Endothelial cell of umbilical vein (primary cell): ENCODE data around the gene LPCAT3. TPM values are rescaled to one million over a fixed set of nuclear protein-coding genes. Genes with fewer than 3 reads are reported as not detected.

Source experiments
- BruUV-seq: library from RNA; stranded (reverse); fragments of 400-500 nt; replicated peaks from 2 replicates; lab custom pipeline; 2021; lab: Mats Ljungman, UMichigan
- CTCF ChIA-PET: fragments of 300-600, 350-600 bp; sonication (Branson Sonifier 250); formaldehyde crosslinking; loops from one replicate; lab custom pipeline; 2021; ENCODE audit warnings: antibody characterized with exemption, inconsistent platforms; lab: Charles Lee
- POLR2A ChIA-PET: fragments of 300-600, 350-600 bp; sonication (Branson Sonifier 250); formaldehyde crosslinking; loops from one replicate; lab custom pipeline; 2021; ENCODE audit warnings: antibody characterized with exemption, inconsistent platforms; lab: Charles Lee
- DNase-seq: peaks from one replicate; pipeline ENCODE4 v3.0.0-alpha.2; 2011; ENCODE audit warnings: low read depth, low spot score
- FAIRE-seq: peaks from 2 replicates; lab custom pipeline; 2011; peaks lifted over from hg19 to GRCh38; lab: Jason Lieb, UNC
- H2AFZ ChIP-seq: 2 replicates; pipeline ENCODE4 v1.6.0; 2012; ENCODE audit warnings: low read depth, low read length, control low read depth, inconsistent platforms
- H3K27ac ChIP-seq: 2 replicates; pipeline ENCODE4 v1.5.1; 2011; ENCODE audit warnings: low read depth, mild to moderate bottlenecking, control low read depth, low read length, moderate library complexity; ENCODE audit not compliant: insufficient read depth
- H3K27me3 ChIP-seq, 2 experiments: 2 replicates each; pipeline versions ENCODE4 v1.6.0 to v1.6.1; 2011; ENCODE audit warnings: low read length in 2 of 2, mixed read lengths in 1 of 2; ENCODE audit not compliant: control insufficient read depth in 2 of 2, insufficient read depth in 2 of 2
- H3K36me3 ChIP-seq, 2 experiments: 2 replicates in 1 of 2; 3 replicates in 1 of 2; pipeline ENCODE4 v1.5.1; 2011; ENCODE audit warnings: low read length in 2 of 2, mild to moderate bottlenecking in 1 of 2, moderate library complexity in 1 of 2; ENCODE audit not compliant: control insufficient read depth in 2 of 2, insufficient read depth in 2 of 2; ENCODE audit errors: extremely low read depth in 1 of 2
- H3K4me1 ChIP-seq: 3 replicates; pipeline ENCODE4 v1.5.1; 2011; ENCODE audit warnings: mild to moderate bottlenecking, low read length; ENCODE audit not compliant: control insufficient read depth, insufficient read depth; ENCODE audit errors: extremely low read depth
- H3K4me2 ChIP-seq: 2 replicates; pipeline ENCODE4 v1.6.1; 2011; ENCODE audit warnings: low read length, control low read depth, mixed read lengths; ENCODE audit not compliant: insufficient read depth
- H3K4me3 ChIP-seq, 3 experiments: fragments of 200-600 bp in 1 of 3; sonication (generic), shearing (Covaris generic) in 1 of 3; replicated peaks in 1 of 3; 2 replicates each; pipeline ENCODE4 v1.5.1; 2011 to 2016; ENCODE audit warnings: control low read depth in 3 of 3, low read length in 3 of 3, mild to moderate bottlenecking in 2 of 3, inconsistent platforms in 1 of 3, low read depth in 1 of 3, moderate library complexity in 1 of 3; ENCODE audit not compliant: insufficient read depth in 1 of 3
- H3K79me2 ChIP-seq: 2 replicates; pipeline ENCODE4 v1.6.0; 2012; ENCODE audit warnings: low read length, inconsistent platforms; ENCODE audit not compliant: control insufficient read depth, insufficient read depth
- H3K9ac ChIP-seq: replicated peaks from 2 replicates; pipeline ENCODE3; 2011; ENCODE audit warnings: low read length, control low read depth; ENCODE audit not compliant: insufficient read depth; ENCODE audit errors: extremely low read depth
- H3K9me1 ChIP-seq: replicated peaks from 3 replicates; pipeline ENCODE4 v1.6.0; 2011; ENCODE audit warnings: mild to moderate bottlenecking, low read length; ENCODE audit not compliant: control insufficient read depth, insufficient read depth; ENCODE audit errors: extremely low read depth
- H3K9me3 ChIP-seq: replicated peaks from 2 replicates; pipeline ENCODE4 v1.5.1; 2012; ENCODE audit warnings: low read length, inconsistent platforms; ENCODE audit not compliant: control insufficient read depth, insufficient read depth
- H4K20me1 ChIP-seq: replicated peaks from 2 replicates; pipeline ENCODE3; 2011; ENCODE audit warnings: mild to moderate bottlenecking, low read length; ENCODE audit not compliant: control insufficient read depth, insufficient read depth; ENCODE audit errors: extremely low read depth
- CTCF ChIP-seq, 2 donors: IDR thresholded peaks; 1 replicate in 1 of 2; 2 replicates in 1 of 2; pipeline ENCODE4 v1.5.1; 2011; ENCODE audit warnings: low read length in 2 of 2, mild to moderate bottlenecking in 2 of 2, moderate library complexity in 2 of 2, control low read depth in 1 of 2, inconsistent platforms in 1 of 2, low read depth in 1 of 2; ENCODE audit not compliant: insufficient read depth in 1 of 2; ENCODE audit errors: extremely low read depth in 1 of 2
- EZH2 ChIP-seq: IDR thresholded peaks from 2 replicates; pipeline ENCODE4 v1.6.1; 2012; ENCODE audit warnings: borderline replicate concordance, low read depth, mild to moderate bottlenecking, moderate library complexity, low read length, inconsistent platforms; ENCODE audit not compliant: severe bottlenecking
- FOS ChIP-seq: IDR thresholded peaks from 2 replicates; pipeline ENCODE4 v1.6.1; 2011; ENCODE audit warnings: mild to moderate bottlenecking, low read length, moderate library complexity, borderline replicate concordance; ENCODE audit not compliant: insufficient read depth
- GATA2 ChIP-seq: IDR thresholded peaks from 2 replicates; pipeline ENCODE4 v1.7.0; 2011; ENCODE audit warnings: low read depth, mild to moderate bottlenecking, moderate library complexity, mixed read lengths, low read length; ENCODE audit not compliant: insufficient read length, insufficient read depth
- JUN ChIP-seq: IDR thresholded peaks from 2 replicates; pipeline ENCODE4 v1.6.1; 2011; ENCODE audit warnings: borderline replicate concordance, low read depth; ENCODE audit not compliant: insufficient read length, insufficient read depth
- MAX ChIP-seq: IDR thresholded peaks from 2 replicates; pipeline ENCODE4 v1.6.1; 2011; ENCODE audit not compliant: insufficient read depth, insufficient read length
- MYC ChIP-seq: IDR thresholded peaks from one replicate; pipeline ENCODE4 v1.6.1; 2011; ENCODE audit warnings: mild to moderate bottlenecking, low read depth, low read length
- POLR2A ChIP-seq: IDR thresholded peaks from 2 replicates; pipeline ENCODE4 v1.6.1; 2012; ENCODE audit warnings: low read depth, mild to moderate bottlenecking, control low read depth, low read length
- POLR2AphosphoS5 ChIP-seq: IDR thresholded peaks from 2 replicates; pipeline ENCODE4 v1.6.1; 2012; ENCODE audit warnings: low read depth, mild to moderate bottlenecking, control low read depth, low read length, moderate library complexity; ENCODE audit not compliant: insufficient read depth
- dilution Hi-C: fragments of 300-500 bp; cut with MboI; formaldehyde crosslinking; loops from one replicate; pipeline ENCODE4 v1.15.0; 2019; ENCODE audit warnings: low sequenced_read_pairs; ENCODE audit not compliant: extremely low pct_ligation_motif_present
- intact Hi-C: fragments of 100-400 bp; cut with micrococcal nuclease; formaldehyde crosslinking; loops from one replicate; pipeline ENCODE4 v1.10.0; 2022
- polyA plus RNA-seq, 4 experiments: library from polyadenylated mRNA; depleted of rRNA in 3 of 4; stranded (reverse) in 3 of 4; unstranded in 1 of 4; fragments of >200 nt; gene quantifications; 2 replicates each; pipeline versions ENCODE4 v1.2.1 to v1.2.3, GENCODE V29; 2011 to 2012; ENCODE audit warnings: missing spikeins in 1 of 4
- total RNA-seq: library from RNA; stranded (reverse); gene quantifications from 2 replicates; pipeline ENCODE4 v1.2.3, GENCODE V29; 2021

The LPCAT3 gene
- total and polyA plus RNA-seq, 2 donors (not counting 3 experiments of a cell fraction or from before 2014, with no cell fraction given): 29.5 to 36.0 TPM

- Histone ChIP-seq H3K4me3 (no peak overlapping the region), H3K79me2 (no peaks in the 10 kb centered on the region), H2AFZ (no peak overlapping the region), H3K36me3 (no peaks in the 10 kb centered on the region), H3K27ac (no peak overlapping the region), H3K4me1 (no peaks in the 10 kb centered on the region), H3K4me2 (no peak overlapping the region), H3K9me1 (no peaks in the 10 kb centered on the region), H4K20me1 (no peaks in the 10 kb centered on the region), H3K9me3 (no peaks in the 10 kb centered on the region), H3K9ac (no peak overlapping the region), H3K27me3 (no peaks in the 10 kb centered on the region)
- ChIA-PET CTCF (interaction anchor here (2.3 kb wide), 1 partner anchor 10 kb away, joined by 6 read pairs; no protein-coding TSS in a partner anchor), POLR2A (no interaction called here)
- TF ChIP-seq MYC: no peak
- no peak for TF ChIP-seq GATA2
- DNase-seq: no peak
- BruUV-seq: no TSS peak
- no peak for FAIRE-seq
- dilution Hi-C loops (no loop called here), intact Hi-C loops (no loop called here)
These were observed 8.6 kb upstream of the LPCAT3 start for GRCh38 chr12:7026854-7027253.

- CTCF ChIA-PET: interaction anchor here (1.4 kb wide), 1 partner anchor 28 kb away, joined by 4 read pairs; no protein-coding TSS in a partner anchor
These were observed 4.8 kb upstream of the LPCAT3 start for GRCh38 chr12:7023114-7023513.

More at GRCh38 chr12:7023114-7023513, 4.8 kb upstream of the LPCAT3 start:
- no peaks in the 10 kb centered on the region for H4K20me1 ChIP-seq
- H3K36me3 ChIP-seq: no peaks in the 10 kb centered on the region
- BruUV-seq: no TSS peak
- no peaks in the 10 kb centered on the region for H3K9me3 ChIP-seq
- H3K27ac ChIP-seq: no peak overlapping the region
- DNase-seq (no peak), FAIRE-seq (no peak)
- POLR2A ChIA-PET: no interaction called here
- no peak overlapping the region for H3K9ac ChIP-seq
- H3K9me1 ChIP-seq: no peaks in the 10 kb centered on the region
- H3K79me2 ChIP-seq: no peaks in the 10 kb centered on the region
- no peak overlapping the region for H3K4me3 ChIP-seq
- no peak for TF ChIP-seq POLR2A
- TF ChIP-seq FOS: no peak
- no peak for TF ChIP-seq POLR2AphosphoS5
- TF ChIP-seq GATA2: no peak
- TF ChIP-seq MYC: no peak
- no peak for TF ChIP-seq EZH2
- no peak for TF ChIP-seq CTCF (IDR thresholded peaks at IDR 0.05; ENCODE audit: extremely low read depth in 1 of 2, insufficient read depth in 1 of 2, low read depth in 1 of 2, low read length in 2 of 2)
- no peak for TF ChIP-seq MAX
- no peak for TF ChIP-seq JUN
- intact Hi-C loops (no loop called here), dilution Hi-C loops (no loop called here)
- no peak overlapping the region for H3K4me2 ChIP-seq
- H3K27me3 ChIP-seq: no peaks in the 10 kb centered on the region
- H2AFZ ChIP-seq: no peak overlapping the region
- peaks cover 4% of the 10 kb centered on the region for H3K4me1 ChIP-seq
